ENCODE data around the gene SFTA2.
"Not testable (repeated sequence)": the region's sequence is repeated elsewhere in the genome, so short reads cannot be mapped to it uniquely, and the experiment has no call there.

The SFTA2 gene

GRCh38 chr6:30931969-30932645, at the start of gene SFTA2:
Gene SFTA2 (minus strand): TSS chr6:30932170. CDS start chr6:30932096, 74 bp downstream.
- no peak for DNase-seq

GRCh38 chr6:30979690-30980089, 47.7 kb upstream of the SFTA2 start:
- DNase-seq, result no peak

- no peak for DNase-seq
Measured at GRCh38 chr6:30979141-30979540, 47.2 kb upstream of the SFTA2 start.

GRCh38 chr6:30974490-30975252, 42.7 kb upstream of the SFTA2 start:
- no peak for DNase-seq

- no peak for DNase-seq
Measured at GRCh38 chr6:30972816-30973215, 40.8 kb upstream of the SFTA2 start.

GRCh38 chr6:30970946-30971345, 39.0 kb upstream of the SFTA2 start:
- DNase-seq, result no peak

GRCh38 chr6:30969171-30969570, 37.2 kb upstream of the SFTA2 start:
- DNase-seq, result not testable (repeated sequence)

DNA sequence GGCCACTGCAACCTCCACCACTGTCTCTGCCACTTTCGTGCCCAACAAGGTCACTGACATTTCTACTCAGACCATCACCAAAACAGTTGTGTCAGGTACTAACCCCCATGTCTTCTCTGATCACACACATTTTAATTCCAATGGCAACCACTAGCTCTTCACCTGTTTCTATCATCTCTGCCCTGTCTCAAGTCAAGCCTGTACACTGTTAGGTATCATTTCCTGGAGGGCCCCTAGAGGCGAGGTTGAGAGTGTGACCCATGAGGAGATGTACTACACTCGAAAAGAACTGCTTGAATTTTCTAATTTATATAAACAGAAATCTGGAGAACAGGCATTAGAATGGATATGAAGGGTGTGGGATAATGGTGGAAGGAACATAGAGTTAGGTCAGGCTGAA, 34.2 kb upstream of the SFTA2 start:
- DNase-seq, result no peak

DNA sequence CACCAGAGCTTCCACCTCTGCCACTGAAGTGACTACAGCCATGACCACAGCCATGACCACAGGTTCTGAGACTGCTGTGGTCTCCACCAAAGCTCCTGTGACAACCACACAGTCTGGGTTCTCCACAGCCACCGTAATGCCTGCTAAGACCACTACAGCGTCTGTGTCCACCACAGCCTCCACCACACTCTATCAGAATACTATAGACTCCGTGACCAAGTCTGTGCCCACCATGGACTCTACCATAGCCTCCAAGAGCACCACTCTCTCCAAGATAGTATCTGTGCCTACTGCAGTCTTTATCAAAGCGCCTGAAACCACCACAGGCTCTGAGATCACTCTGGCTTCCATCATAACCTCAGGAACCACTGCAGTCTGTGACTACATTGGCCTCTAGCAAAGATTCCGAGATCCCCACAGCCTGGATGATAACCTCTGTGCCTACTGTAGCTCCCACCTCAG, 33.2 kb upstream of the SFTA2 start:
- DNase-seq, result no peak

DNA sequence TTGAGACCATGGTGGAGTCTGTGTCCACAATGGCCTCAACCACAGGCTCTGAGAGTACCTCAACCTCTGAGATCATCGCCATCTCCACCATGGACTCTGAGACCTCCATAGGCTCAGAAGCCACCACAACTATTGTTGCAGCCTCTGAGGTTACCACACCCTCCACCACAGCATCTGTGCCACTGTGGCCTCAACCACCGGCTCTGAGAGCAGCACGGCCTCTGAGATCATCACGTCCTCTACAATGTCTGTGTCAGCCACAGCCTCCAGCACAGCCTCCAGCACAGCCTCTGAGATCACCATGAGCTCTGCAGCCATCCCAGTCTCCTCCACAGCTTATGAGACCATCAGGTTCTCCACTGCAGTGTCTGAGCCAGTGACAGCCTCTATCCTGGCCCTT, 32.1 kb upstream of the SFTA2 start:
- DNase-seq, result no peak

GRCh38 chr6:30963641-30964040, 31.7 kb upstream of the SFTA2 start:
- no peak for DNase-seq

- no peak for DNase-seq
Measured at GRCh38 chr6:30962716-30963115, 30.7 kb upstream of the SFTA2 start.

- DNase-seq, result no peak
Measured at GRCh38 chr6:30960907-30961673, 29.1 kb upstream of the SFTA2 start.

GRCh38 chr6:30957716-30958115, 25.7 kb upstream of the SFTA2 start:
- DNase-seq, result no peak

DNA sequence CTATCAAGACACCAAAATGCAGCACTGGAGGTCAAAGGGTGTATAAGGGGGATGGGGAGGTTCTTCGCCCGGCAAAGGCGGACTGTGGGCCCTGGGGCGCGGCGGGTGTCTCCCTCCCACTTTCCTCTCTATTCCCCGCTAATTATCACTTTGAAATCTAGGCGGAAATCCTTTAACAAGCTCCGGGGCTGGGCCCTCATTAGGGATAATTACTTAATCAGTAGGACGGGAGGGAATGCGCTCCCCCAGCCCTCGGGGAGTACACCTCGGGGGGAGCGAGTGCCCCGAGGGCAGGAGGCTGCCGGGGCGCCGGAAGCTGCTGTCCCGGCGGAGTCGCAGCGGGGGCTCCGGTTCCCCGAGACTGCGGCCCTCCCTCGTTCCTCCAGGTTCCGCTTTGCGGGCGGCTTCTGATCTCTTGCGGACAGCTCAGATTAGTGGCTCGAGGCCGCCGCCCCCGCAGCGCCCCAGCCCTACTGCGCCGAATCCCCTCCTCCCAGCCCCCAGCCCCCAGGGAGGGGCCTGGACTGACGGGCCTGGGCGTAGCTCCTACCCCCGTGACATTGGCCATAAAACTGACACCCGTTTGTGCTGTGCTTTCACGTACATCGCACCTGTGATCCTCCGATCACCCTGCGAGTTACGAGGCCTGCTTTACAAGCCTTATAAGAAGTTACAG, 23.5 kb upstream of the SFTA2 start:
- no peak for DNase-seq

DNA sequence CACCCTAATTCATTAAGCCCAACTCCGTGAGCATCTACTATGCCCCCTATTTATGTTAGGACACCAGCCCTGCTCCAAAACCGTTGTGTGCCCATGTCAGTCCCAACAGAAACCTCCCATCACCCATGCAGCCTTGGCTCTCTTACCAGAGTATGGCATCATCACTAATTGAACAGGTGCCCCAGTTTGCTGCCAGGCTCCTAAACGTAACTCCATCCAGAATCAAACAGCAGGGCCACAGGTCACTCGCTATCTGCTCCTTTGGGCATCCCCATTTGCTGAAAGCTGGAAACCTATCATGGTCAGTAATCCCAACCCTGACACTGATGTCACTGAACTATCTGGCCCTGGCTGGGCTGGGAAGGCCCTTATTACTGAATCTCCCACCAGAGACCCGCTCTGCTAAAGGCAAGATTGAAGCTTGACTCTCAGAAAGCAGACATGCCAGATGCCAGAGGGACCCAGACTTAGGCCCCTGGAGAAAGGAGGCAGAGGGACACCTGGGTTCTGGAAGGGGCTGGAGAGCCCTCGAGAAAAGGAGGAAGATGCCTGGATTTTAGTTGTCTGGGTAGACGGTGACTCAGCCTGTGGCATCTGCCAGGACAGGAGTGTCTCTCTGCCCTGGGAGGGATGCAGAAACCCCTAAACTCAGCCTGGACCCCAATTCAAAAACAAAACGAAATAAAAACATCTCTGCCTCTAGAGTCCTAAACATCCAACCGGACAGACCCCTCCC, 22.8 kb upstream of the SFTA2 start:
- no peak for DNase-seq

DNA sequence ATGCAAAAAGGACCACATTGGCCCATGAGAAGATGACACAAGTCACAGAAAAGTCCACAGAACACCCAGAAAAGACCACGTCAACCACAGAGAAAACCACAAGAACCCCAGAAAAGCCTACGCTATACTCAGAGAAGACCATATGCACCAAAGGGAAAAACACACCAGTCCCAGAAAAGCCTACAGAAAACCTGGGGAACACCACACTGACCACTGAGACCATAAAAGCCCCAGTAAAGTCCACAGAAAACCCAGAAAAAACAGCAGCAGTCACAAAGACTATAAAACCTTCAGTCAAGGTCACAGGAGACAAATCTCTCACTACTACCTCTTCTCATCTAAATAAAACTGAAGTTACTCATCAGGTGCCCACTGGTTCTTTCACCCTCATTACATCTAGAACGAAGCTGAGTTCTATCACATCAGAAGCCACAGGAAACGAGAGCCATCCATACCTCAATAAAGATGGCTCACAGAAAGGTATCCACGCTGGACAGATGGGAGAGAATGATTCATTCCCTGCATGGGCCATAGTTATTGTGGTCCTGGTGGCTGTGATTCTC, 20.0 kb upstream of the SFTA2 start:
- no peak for DNase-seq

DNA sequence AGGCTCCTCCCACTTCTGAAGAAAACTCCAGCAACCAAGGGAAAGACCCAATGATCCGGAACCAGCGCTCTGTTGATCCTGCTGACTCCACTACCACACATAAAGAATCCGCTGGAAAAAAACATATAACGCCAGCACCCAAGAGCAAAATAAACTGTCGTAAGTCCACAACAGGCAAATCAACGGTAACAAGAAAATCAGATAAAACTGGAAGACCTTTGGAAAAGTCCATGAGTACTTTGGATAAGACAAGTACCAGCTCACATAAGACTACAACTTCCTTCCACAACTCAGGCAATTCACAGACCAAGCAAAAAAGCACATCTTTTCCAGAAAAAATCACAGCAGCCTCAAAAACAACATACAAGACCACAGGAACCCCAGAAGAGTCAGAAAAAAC, 16.8 kb upstream of the SFTA2 start:
- no peak for DNase-seq

DNA sequence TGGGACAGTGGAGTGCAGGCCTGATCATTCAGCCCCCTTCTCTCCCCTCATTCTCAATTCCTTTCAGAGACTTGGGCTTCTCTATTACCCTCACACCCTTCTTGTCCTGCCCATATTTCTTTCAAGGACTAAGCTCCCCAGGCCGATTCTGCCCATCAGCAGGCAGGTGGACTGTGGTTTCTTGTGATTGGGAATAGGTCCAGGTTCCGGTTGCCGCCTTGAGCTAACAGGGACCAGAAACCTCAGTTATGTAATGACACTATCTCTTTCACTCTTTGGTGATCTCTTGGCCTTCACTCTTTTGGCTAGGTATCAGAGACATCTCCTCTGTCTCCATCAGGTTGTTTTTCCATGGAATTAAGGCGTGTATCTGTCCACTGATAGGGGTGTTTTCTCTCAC, 15.3 kb upstream of the SFTA2 start:
- DNase-seq, result no peak

GRCh38 chr6:30945281-30945680, 13.3 kb upstream of the SFTA2 start:
- no peak for DNase-seq

GRCh38 chr6:30944051-30944450, 12.1 kb upstream of the SFTA2 start:
- DNase-seq, result no peak

Data from SHP77 treated with DMSO at 0.1 percent for 48 hours (cell line).